ENCODE results near the gene CD27. TPM values are rescaled to one million over a fixed set of nuclear protein-coding genes. Genes with fewer than 3 reads are reported as not detected.

CD27 gene
- total and polyA plus RNA-seq, 2 of the 8 experiments (the other 6 are each of a cell fraction or from before 2014, with no cell fraction given), result 0.28 to 0.39 TPM

GRCh38 chr12:6416596-6416995 lies 28.2 kb upstream of the CD27 start:
- CTCF ChIA-PET (ENCODE audit: partially characterized antibody), result interaction anchor here (0.6 to 1.7 kb wide), 3 partner anchors 49 to 91 kb away, joined by 3 to 5 read pairs (median 3); no protein-coding TSS in a partner anchor
- no peak overlapping the region for H2AFZ ChIP-seq (ENCODE audit: low read length)
- H4K5ac ChIP-seq (ENCODE audit: insufficient read length, low read depth, low read length), result no peak overlapping the region
- no peak overlapping the region for H3K18ac ChIP-seq (ENCODE audit: extremely low read depth, low read length)
- H2AK5ac ChIP-seq (ENCODE audit: low read depth, low read length), result no peak overlapping the region
- no peaks in the 10 kb centered on the region for H3K27me3 ChIP-seq (replicated peaks in 1 of 4; ENCODE audit: control insufficient read depth in 3 of 4, extremely low read depth in 1 of 4, insufficient read depth in 3 of 4, low read length in 3 of 4)
- no peak overlapping the region for H3K4ac ChIP-seq (replicated peaks; ENCODE audit: insufficient read length, low read depth, low read length)
- no peak overlapping the region for H3K23ac ChIP-seq (ENCODE audit: insufficient read length)
- H3K9ac ChIP-seq (replicated peaks in 1 of 4; ENCODE audit: extremely low read depth in 1 of 4, low read depth in 3 of 4, low read length in 3 of 4), result no peak overlapping the region
- POLR2A ChIA-PET (ENCODE audit: partially characterized antibody), result no interaction called here
- H2BK5ac ChIP-seq (ENCODE audit: low read depth, low read length), result no peak overlapping the region
- no peaks in the 10 kb centered on the region for H3K4me1 ChIP-seq (replicated peaks in 1 of 4; ENCODE audit: control insufficient read depth in 3 of 4, insufficient read depth in 4 of 4, low read length in 3 of 4)
- H3K14ac ChIP-seq (ENCODE audit: insufficient read length), result no peak overlapping the region
- TF ChIP-seq BCL11A (IDR thresholded peaks at IDR 0.05; ENCODE audit: low read depth in 2 of 2, low read length in 2 of 2), result no peak
- TF ChIP-seq PHF8 (conservative IDR thresholded peaks at IDR 0.05; ENCODE audit: low read depth, low read length), result no peak
- TF ChIP-seq HDAC6 (IDR thresholded peaks at IDR 0.05; ENCODE audit: low read depth, low read length), result no peak
- no peak for TF ChIP-seq RBBP5 (IDR thresholded peaks at IDR 0.05; ENCODE audit: borderline replicate concordance, low read depth, low read length)
- H2BK120ac ChIP-seq (replicated peaks; ENCODE audit: low read depth, low read length), result no peak overlapping the region
- no peak overlapping the region for H4K8ac ChIP-seq (ENCODE audit: extremely low read depth, insufficient read depth, low read length)
- H3K23me2 ChIP-seq (ENCODE audit: low read depth, low read length), result no peaks in the 10 kb centered on the region
- H2BK20ac ChIP-seq (ENCODE audit: low read length), result no peak overlapping the region
- no peak overlapping the region for H3K4me2 ChIP-seq (ENCODE audit: insufficient read depth in 1 of 2, low read depth in 2 of 2, low read length in 2 of 2)
- H3K79me1 ChIP-seq (ENCODE audit: low read depth, low read length), result no peaks in the 10 kb centered on the region
- 90% methylated on average over 3 of the region's 3 CpGs; no CpG with 5 or more reads in 1 of the 2 experiments for WGBS, 2 experiments (ENCODE audit: extremely low coverage in 1 of 2, insufficient coverage in 1 of 2, insufficient read length in 1 of 2, insufficient replicate concordance in 2 of 2, low coverage in 1 of 2, low lambda C conversion rate in 2 of 2, missing lambda C conversion rate in 1 of 2)
- H2BK12ac ChIP-seq (ENCODE audit: low read depth, low read length), result no peak overlapping the region
- no peak for FAIRE-seq
- no peaks in the 10 kb centered on the region for H3K36me3 ChIP-seq (ENCODE audit: control insufficient read depth in 2 of 4, insufficient read depth in 4 of 4, low read length in 3 of 4)
- H3K4me3 ChIP-seq (ENCODE audit: extremely low read depth in 1 of 4, insufficient read depth in 2 of 4, low read depth in 3 of 4, low read length in 4 of 4), result no peak overlapping the region
- H3K27ac ChIP-seq (ENCODE audit: low read depth, low read length), result no peak overlapping the region
- no peaks in the 10 kb centered on the region for H3K79me2 ChIP-seq (ENCODE audit: control insufficient read depth in 1 of 2, insufficient read depth in 2 of 2, low read length in 2 of 2)
- no peak for DNase-seq (ENCODE audit: low read depth in 1 of 2, low spot score in 2 of 2)
- H2BK15ac ChIP-seq (ENCODE audit: low read length), result no peak overlapping the region
- H4K20me1 ChIP-seq (replicated peaks in 1 of 2; ENCODE audit: control insufficient read depth in 1 of 2, insufficient read depth in 2 of 2, low read length in 2 of 2), result no peaks in the 10 kb centered on the region
- H4K91ac ChIP-seq (replicated peaks; ENCODE audit: insufficient read length, low read length), result no peak overlapping the region
- no peaks in the 10 kb centered on the region for H3K9me3 ChIP-seq (ENCODE audit: insufficient read depth in 2 of 2, low read depth in 1 of 2, low read length in 1 of 2)
- no peak overlapping the region for H3K56ac ChIP-seq (replicated peaks; ENCODE audit: insufficient read length, low read depth, low read length)
